ENCODE measurements around the gene REL.
"Not testable (repeated sequence)": the region's sequence is repeated elsewhere in the genome, so short reads cannot be mapped to it uniquely, and the experiment has no call there.

REL gene

GRCh38 chr2:60925994-60926740, 44.8 kb downstream of the REL start:
- no peak for DNase-seq (ENCODE audit: low read depth in 2 of 2)

DNA sequence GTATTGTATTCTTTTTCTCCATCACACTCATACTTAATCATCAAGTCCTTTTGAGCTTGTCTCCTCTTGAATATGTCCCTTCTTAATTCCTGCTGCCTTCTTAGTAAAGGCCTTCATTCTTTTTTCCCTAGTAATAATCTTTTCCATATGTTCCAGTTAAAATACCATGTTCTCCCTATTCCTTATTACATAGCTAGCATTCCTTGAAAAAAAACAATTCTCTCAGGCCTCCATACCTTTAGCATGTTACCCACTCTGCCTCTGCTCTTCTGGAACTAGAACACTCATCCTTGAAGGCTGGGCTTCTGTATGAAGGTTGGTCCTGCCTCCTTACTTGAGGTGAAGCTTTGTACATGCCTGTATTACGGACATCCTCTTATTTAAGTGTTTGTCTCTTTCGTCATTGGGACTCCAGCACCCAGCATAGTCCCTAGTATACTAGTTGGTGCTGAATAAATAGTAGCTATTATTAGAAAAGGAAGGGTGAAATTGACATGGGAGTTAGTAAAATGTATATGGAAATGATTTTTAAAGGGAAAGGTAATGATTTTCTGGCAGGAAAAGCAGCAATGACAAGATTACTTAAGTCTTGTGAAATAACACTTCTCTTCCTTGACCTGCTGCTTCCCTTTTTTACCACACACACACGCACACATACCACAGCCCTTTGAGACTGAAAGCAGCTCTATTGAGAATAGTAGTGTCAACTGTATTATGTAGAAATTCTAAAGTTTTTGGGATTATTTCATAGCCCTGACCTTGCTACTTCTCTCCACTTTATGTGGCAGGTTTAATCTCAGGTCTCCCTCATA, 45.6 kb downstream of the REL start:
- no peak for DNase-seq (ENCODE audit: low read depth in 2 of 2)

DNA sequence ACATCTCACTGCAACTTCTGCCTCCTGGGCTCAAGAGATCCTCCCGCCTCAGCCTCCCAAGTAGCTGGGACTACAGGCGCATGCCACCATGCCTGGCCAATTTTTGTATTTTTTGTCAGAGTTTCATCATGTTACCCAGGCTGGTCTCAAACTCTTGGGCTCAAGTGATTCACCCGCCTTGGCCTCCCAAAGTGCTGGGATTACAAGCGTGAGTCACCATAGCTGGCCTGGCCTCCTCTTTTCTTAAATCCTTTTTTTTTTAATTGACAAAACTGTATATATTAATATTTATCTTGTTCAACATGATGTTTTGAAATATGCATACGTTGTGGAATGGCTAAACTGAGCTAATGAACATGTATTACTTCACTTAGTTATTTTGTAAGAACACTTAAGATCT, 50.7 kb downstream of the REL start:
- DNase-seq (ENCODE audit: low read depth in 2 of 2) = not testable (repeated sequence)

DNA sequence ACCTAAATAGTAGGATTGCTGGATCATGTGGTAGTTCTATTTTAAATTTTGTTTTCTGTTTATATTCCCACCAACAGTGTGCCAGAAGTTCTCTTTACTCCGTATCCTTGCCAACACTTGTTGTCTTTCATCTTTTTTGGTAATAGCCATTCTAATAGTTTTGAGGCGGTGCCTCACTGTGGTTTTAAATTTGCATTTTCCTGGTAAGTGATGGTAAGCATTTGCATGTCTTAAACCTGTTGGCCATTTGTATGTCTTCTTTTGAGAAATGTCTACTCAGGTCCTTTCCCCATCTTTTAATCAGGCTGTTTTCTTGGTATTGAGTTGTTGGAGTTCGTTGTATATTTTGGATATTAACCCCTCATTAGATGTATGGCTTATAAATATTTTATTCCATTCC, 51.6 kb downstream of the REL start:
- no peak for DNase-seq (ENCODE audit: low read depth in 2 of 2)

- no peak for DNase-seq (ENCODE audit: low read depth in 2 of 2)
Observed at GRCh38 chr2:60934165-60934722, 52.9 kb downstream of the REL start.

DNA sequence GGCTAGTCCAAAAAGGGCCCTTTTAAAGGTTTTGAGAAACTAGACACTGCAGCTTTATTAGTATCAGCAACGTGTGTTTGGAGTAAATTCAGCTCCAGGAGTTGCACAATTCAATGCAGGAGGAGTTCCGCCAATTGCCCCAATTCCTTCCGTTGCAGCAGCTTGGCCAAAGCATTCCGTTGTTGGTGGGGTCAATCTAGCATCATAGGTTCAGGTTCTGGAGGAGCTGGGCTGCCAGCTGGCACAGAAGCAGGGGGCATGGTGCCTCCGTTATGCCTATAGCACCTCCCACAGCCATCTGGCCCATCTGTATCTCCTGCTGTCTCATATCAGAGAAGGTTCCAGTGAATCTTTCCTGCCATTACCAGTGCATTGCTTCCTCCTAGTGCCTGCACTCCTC, 55.4 kb downstream of the REL start:
- DNase-seq (ENCODE audit: low read depth in 2 of 2) = no peak

DNA sequence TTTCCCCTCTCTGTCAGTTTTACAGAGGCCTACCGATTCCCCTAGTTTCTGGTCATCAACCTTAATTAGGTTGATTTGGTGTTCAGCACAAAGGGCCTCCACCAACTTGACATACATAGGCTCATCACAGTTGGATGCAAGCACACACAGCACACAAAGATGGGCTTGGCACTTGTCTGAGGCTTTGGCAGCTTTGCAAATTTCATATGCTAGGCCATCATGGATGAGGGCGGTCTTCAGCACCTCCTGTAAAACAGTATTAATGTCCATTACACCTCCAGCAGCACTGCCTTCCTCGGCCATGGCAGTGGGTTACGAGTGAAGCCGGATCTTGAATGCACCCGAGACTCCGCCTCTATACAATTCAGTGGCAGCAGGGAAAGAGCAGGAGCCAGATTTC, 56.9 kb downstream of the REL start:
- no peak for DNase-seq (ENCODE audit: low read depth in 2 of 2)

- no peak for DNase-seq (ENCODE audit: low read depth in 2 of 2)
Observed at GRCh38 chr2:60939622-60940021, 58.2 kb downstream of the REL start.

DNA sequence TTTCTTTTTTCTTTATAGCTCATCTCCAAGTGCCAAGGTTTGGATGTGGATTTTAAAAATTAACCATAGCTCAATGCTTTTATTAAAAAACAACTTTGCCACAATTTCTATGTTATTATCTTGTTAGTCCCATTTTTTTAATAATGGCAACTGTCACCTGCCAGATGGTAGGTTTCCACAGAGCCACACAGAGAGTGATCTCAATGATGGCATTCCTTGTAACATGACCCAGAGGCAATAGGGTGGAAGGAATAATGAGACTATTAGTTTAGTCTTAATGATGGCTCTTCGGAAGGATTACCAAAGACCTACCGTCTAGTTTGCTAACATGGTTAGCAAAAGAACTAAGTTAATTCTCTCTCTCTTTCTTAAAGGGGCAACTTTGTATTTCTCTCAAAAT, 64.0 kb downstream of the REL start:
- no peak for DNase-seq (ENCODE audit: low read depth in 2 of 2)

DNA sequence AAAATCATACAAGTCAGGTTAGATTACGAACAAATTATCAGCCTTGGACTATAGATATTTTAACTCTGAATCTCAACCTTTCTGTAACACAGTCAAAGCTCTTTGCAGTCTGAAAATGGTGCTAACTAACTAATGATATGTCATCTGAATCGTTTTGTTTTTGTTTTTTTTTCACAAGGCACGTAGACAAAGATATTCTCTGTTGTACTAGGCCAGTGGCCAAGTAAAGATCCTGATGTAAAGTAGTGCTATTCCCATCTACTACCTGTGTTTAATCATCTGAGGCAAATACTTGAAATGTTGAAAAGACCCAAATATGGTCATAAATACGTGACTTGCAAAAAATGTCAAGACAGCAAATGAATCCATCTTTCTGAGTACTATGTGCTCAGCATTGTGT, 65.7 kb downstream of the REL start:
- DNase-seq (ENCODE audit: low read depth in 2 of 2) = no peak

GRCh38 chr2:60948161-60948560, 66.8 kb downstream of the REL start:
- DNase-seq (ENCODE audit: low read depth in 2 of 2) = no peak

DNA sequence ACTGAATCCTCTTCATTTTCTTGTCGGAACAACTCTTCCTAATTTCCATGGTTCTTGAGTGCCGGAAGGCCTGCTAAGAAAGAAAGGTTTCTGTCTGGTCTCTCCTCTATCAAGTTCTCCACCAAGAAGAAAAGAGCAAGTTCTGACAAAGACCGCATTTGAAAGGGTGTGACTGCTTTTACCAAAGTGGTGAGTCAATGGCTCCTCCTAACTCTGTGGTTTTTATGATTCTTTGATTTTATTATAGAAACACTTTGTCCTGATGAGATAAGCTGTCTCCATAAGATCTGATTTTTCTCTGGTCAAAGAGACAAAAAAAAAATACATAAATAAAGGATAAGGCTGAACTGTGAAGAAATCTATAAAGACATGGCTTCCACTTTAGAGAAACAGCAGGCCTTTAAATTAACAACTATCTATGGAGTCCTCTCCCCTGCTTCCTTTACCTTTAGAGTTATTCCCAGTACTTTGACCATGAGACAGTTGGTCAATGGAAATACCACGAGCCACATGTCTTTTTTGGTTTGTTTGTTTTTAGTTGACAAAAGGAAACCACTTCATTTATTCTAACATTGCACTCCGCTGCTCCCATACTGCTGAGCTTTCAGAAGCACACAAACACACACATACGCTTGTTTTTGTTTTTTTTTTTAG, 67.7 kb downstream of the REL start:
- DNase-seq (ENCODE audit: low read depth in 2 of 2) = no peak

DNA sequence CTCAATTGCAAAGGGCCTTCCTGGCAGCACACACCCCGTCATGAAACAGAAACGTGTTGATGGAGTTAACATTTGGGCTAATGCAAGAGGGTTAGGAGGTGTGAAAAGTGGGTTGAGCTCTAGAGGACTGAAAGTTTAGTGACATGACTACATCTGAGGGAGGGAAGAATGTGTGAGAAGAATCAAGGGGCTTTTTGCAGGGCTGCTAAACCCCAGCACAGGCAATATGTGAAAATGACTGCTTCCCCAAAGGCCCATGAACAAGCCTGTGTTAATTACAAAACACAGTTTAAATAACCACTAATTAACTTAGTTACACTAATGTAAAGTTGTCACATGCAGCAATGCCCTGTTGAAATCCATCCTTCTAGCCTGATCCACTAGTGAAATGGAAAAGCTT, 72.8 kb downstream of the REL start:
- DNase-seq (ENCODE audit: low read depth in 2 of 2) = no peak

DNA sequence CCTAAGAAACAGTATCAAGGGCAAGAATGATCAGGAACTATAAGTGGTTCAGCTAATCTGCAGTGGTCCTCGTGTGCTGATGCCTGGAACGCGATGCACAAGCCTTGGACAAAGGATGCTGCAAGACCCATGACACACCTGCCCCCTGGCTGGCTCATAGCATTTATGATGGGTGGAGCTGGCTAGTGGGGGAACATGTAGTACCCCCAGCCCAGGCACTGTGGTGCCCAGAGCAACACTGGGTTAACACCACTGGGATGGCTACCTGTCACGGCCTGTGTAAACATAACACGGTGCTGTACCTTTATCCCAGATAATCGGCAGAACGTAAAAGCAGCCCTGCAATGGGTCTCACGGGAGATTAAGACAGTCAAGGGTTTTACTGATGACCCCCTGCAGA, 75.8 kb downstream of the REL start:
- no peak for DNase-seq (ENCODE audit: low read depth in 2 of 2)

DNA sequence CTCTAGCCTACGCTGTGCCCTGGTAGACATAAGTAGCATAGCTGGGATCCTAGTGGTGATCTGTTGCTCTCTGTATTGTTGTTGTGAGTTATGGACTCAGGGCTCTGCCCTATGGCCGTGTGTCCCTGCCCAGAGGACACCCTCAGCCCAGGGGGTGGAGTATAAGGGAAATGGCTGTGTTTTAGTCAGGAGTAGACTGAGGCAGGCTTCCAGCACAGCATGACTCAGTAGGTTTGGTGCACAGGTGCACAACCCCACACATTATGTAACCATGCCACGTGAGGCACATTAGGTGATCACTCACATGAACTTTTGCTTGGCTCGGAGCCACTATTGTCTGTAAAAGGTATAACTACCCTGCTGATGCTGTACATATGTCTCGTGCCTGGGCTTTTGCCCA, 76.3 kb downstream of the REL start:
- no peak for DNase-seq (ENCODE audit: low read depth in 2 of 2)

DNA sequence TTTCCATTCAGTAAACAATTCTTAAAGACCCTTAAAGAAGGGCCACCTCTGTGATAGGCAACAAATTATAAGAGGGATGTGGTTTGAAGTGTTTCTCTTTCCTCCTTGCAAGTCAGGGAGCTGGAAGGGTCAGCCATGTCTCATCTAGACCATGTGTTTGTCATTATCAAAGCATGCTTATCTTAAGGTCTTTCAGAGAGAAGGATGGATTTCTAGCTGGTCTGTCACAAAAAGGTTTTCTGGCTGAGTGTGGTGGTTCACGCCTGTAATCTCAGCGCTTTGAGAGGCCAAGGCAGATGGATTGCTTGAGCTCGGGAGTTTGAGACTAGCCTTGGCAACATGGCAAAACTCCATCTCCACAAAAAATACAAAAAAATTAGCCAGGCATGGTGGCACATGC, 77.0 kb downstream of the REL start:
- no peak for DNase-seq (ENCODE audit: low read depth in 2 of 2)

- no peak for DNase-seq (ENCODE audit: low read depth in 2 of 2)
Observed at GRCh38 chr2:60958800-60959199, 77.4 kb downstream of the REL start.

DNA sequence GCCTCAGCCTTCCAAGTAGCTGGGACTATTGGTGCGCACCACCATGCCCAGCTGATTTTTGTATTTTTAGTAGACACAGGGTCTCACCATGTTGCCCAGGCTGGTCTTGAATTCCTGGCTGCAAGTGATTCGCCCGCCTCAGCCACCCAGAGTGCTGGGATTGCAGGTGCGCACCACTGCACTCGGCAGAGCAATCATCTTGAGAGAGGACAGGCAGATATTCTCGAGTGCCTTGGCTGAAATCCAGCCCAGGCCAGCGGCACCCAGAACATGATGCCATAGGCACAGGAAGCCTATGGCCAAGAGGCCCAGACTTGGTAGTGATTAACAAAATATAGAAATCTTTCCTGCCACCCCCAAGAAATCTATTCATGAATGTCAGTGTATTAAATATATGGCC, 78.1 kb downstream of the REL start:
- DNase-seq (ENCODE audit: low read depth in 2 of 2) = no peak

DNA sequence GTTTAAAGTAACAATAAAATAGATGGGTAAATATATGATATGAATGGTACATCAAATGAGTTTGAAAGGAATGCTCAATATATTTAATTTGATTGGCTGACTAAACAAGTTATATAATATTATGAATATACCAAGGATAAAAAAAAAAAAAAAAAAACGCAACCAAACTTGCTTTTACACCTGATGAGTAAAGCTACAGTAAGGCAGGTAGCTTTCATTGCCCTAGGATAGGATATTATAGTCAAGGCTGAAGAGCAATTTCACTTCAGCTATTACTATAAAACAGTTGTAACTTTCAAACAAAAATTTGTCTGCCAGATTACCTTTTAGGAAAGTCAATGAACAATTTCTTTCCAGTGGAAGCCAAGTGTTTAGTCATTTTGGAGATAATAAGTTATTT, 79.3 kb downstream of the REL start:
- no peak for DNase-seq (ENCODE audit: low read depth in 2 of 2)

DNA sequence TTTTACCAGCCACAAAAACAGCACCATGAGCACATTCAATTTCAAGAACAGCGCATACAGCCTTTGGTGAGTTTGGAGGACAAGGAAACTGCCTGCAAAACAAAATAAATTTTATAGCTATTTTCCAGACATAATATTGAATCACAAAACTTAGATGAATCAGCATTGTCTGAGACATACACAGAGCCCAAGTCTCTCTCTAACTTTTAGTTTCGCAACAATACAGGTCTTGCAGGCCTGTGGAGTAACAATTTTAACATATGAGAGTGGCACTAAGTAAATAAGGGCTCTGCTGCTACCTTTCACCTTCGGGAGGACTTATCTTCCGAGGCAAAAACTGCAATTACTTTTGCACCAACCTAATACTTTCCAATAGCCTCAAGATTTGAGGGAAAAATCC, 80.1 kb downstream of the REL start:
- DNase-seq (ENCODE audit: low read depth in 2 of 2) = no peak

DNA sequence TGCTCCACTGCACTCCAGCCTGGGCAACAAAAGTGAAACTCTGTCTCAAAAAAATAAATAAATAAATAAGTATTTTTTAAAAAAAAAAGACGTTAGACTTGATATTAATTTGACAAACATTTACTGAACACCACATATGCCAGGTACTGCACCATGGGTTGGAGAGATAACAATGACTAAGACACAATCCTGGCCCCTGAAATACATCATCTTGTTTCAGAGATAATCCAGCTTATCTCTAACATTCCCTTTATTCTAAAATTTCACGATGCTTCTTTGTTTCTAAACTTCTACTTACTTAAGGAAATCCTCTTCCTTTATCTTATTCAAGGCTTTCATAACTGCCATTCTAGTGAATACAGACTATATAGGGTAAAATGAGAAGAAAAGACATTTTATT, 81.2 kb downstream of the REL start:
- no peak for DNase-seq (ENCODE audit: low read depth in 2 of 2)

DNA sequence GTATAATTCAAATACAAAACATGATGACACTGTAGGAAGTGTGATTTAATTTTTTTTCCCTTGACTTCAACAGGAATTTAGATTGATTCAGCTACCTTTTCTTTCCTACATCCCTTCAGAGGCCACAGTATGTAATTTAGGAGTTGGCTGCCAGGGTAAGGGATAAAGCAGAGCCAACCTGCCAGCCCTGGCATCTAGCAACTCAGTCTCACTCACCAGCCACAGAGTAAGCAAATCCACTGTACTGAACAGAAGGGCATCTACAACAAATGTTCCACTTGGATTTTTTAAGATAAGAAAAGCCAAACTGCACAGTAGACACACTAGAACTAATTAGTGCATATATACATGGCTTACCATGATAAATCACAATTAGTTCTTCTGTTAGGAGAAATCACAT, 81.8 kb downstream of the REL start:
- no peak for DNase-seq (ENCODE audit: low read depth in 2 of 2)

Measured in stimulated activated CD8-positive, alpha-beta memory T cell treated with anti-CD3 and anti-CD28 coated beads, Interleukin-15, amount 100 ng/mL, for 4 hours (primary cell).